GOT3 (cell line): ENCODE measurements around the gene EDA.

ENCODE experiments used
- DNase-seq: peaks from one replicate; lab custom pipeline; 2025; ENCODE audit warnings: mixed read lengths; lab: John Stamatoyannopoulos, UW

The EDA gene

DNA sequence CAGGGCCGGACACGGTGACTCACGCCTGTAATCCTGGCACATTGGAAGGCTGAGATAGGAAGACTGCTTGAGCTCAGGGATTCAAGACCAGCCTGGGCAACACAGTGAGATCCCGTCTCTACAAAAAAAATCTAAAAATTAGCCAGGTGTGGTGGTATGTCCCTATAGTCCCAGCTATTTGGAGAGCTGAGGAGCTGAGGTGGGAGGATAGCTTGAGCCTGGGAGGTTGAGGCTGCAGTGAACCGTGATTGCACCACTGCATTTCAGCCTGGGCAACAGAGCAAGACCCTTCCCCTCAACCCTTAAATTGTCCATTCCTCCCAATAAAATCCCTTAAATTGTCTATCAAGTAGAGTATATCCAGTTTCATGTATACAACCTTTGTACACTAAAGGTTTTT, 463.4 kb downstream of the EDA start:
- DNase-seq, result no peak

DNA sequence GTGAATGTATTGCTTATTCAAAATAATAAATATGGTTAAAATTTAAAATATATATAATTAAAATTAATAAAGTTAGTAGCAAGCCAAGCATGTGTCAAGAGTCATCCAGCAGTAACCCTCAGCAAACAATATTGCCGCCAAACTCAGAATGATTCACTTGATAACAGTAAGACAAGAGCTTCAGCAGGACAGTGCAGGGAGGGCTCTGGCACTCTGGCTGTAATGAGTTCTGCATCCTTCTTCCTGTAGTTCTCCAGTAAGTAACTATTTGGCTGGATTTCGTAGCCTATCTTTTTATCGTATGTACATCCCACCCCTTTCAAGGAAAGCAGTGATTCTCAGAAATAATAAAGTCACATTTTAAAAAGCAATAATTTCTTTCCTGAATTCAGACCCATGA, 464.0 kb downstream of the EDA start:
- no peak for DNase-seq

DNA sequence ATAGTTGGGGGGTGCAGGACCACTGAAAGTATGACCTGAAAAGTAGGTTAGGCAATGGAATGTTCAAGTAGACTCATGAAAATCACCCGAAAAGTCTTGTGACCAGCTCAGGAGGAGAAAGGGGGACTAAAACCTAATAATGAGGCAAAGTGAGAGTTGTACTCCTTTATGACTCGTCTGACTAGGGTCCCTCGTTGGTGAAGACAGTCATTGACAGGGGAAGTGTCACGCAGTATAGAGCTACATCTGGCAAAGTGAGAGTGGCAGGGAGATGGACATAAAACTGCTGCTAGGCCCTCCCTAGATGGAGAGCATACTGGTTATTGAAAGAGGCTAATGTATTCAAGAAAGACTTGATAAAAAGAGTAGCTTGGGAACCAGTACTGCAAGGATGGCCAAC, 466.8 kb downstream of the EDA start:
- DNase-seq, result no peak

DNA sequence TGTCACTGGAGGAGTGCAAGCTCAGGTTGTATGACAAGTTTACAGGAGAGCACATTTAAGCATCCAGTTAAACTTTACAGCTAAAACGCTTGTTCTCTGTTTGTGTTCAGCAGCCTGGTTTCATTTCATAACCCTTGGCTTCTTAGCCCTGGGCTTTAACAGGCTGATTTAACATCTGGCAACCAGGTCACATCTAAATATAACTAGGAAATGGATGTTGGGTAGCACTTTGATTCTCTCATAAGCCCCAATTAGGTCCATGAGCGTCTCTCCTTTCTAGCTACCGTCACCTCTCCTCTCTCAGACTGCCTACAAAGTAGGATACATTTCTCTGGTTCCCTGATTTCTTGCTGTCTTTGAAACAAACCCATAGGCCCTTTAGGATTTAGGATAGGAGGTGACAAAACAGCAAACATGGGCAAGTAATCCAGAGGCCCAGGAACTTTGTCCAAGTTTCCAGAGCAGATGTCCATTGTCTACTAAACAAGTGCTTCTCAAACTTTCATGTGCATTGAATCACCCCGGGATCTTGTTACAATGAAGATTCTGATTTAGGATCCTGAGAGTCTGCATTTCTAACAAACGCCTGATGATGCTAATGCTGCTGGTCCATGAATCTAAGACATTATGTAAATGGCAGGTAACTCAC, 468.8 kb downstream of the EDA start:
- DNase-seq, result no peak

DNA sequence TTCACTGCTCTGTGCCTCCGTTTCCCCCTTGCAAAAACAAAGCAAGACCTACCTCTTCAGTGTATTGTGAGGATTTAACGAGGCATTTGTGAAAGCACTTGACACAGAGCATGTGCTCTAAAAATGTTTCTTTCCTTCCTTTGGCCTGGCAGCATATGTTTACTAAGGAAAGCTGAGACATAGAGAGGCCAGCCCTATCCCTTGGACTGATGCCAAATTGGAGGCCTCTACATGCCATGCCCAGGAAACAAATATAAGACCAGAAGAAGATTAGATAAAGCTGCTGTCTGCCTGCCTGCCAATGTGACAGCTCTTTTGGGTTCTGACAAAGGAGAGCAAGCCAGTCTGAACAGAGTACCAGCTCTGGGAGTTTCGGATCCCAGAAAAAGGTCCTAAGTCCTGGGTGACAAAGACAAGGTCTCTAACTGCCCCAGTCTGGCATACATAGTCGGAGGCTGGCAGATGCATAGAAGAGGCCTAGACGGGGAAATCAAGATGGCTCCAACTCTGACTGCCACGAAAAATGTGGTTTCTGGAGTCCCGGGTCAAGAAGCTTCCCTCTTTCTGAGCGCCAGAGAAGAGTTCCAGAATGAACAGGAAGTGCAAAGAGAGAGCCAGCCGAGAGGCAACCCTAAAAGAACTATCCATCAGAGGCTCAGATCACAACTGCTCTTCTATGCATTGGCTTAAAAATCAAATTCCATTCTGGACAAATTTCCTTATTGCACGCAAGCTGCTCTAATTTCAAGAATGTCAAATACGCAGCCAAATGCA, 472.1 kb downstream of the EDA start:
- DNase-seq, result no peak

DNA sequence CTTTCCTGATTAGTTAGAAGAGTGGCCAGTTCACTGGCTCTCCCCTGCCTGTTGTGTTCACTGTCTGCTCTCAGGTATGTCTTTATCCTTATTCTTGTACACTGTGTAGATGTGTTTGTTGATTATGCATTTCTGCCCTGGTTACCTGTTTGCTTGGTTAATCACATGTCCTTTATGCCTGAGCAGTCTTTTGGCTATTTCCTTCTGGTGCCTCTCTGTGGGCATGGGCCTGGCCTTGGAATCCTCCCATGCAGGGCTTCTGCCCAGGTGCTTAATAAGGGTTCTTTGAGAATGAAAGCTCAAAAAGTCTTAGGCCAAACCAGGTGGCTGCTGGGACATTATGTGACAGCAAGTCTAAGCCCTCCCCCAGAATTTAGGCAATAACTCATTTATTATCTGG, 472.8 kb downstream of the EDA start:
- DNase-seq, result no peak
